ENCODE data around the gene LMBR1. TPM values are rescaled to one million over a fixed set of nuclear protein-coding genes. Genes with fewer than 3 reads are reported as not detected.
A peak's percentile ranks its signal among the peaks of the same experiment; 100 is the strongest.

LMBR1 gene
- total RNA-seq, 1 donor from 2014 or later, result 73.7 TPM

DNA sequence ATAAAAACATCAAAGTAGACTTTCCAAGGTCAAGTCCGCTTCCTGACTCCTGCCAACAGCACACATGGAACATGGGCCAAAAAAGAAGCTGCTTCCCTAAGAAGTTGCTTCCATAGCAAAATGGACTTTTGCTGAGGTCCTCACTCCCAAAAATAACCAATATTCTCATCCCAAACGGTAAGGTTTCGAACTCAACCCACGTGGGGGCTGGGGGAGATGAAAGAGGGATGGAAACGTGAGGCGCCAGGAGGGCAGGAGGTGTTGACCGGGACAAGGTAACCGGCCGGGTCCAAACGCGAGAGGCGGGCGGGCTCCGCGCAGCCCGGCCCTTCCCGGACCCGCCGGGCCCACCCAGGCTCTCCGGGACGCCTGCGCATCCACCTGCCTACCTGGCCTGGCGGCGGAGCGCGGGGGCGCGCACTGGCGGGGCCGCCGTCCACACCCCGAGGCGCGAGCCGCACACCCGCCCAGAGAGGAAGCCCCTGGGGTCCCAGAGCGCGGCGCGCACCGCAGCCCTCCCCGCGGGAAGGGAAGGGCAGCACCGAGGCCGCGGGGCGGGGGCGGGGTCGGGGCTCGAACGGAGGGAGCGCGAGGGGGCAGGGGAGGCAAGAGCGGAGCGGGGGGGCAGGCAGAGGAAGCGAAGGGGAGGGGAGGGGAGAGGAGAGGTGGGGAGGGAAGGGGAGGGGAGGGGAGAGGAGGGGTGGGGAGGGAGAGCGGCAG lies 742 bp downstream of the LMBR1 start:
- FAIRE-seq, result no peak
- Histone ChIP-seq H3K36me3 (ENCODE audit: control insufficient read depth, insufficient read depth, low read length) (no peaks in the 10 kb centered on the region), H3K4me3 (ENCODE audit: low read depth, low read length) (peak overlapping the region; percentile 65), H3K27me3 (ENCODE audit: control insufficient read depth, insufficient read depth, low read length) (no peaks in the 10 kb centered on the region)
- TF ChIP-seq, protein P1, sequence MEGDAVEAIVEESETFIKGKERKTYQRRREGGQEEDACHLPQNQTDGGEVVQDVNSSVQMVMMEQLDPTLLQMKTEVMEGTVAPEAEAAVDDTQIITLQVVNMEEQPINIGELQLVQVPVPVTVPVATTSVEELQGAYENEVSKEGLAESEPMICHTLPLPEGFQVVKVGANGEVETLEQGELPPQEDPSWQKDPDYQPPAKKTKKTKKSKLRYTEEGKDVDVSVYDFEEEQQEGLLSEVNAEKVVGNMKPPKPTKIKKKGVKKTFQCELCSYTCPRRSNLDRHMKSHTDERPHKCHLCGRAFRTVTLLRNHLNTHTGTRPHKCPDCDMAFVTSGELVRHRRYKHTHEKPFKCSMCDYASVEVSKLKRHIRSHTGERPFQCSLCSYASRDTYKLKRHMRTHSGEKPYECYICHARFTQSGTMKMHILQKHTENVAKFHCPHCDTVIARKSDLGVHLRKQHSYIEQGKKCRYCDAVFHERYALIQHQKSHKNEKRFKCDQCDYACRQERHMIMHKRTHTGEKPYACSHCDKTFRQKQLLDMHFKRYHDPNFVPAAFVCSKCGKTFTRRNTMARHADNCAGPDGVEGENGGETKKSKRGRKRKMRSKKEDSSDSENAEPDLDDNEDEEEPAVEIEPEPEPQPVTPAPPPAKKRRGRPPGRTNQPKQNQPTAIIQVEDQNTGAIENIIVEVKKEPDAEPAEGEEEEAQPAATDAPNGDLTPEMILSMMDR (IDR thresholded peaks at IDR 0.05; ENCODE audit: insufficient read depth, low read length, severe bottlenecking), result no peak
- no peak for DNase-seq (ENCODE audit: low read depth)

DNA sequence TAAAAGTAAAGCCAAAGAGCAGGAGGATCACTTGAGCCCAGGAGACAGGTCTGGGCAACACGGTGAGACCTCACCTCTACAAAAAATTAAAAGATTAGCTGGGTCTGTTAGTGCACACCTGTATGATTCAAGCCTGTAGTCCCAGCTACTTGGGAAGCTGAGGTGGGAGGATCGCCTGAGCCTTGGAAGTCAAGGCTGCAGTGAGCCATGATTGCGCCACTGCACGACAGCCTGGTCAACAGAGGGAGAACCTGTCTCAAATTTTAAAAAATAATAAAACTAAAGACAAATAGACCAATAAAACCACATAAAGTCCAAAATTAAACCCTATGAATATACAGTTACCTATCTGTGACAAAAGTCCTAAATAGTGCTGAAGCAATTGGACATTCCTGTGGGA lies 3.2 kb downstream of the LMBR1 start:
- no peak for FAIRE-seq
- no peak for DNase-seq (ENCODE audit: low read depth)
- H3K27me3 ChIP-seq (ENCODE audit: control insufficient read depth, insufficient read depth, low read length), result no peaks in the 10 kb centered on the region
- H3K36me3 ChIP-seq (ENCODE audit: control insufficient read depth, insufficient read depth, low read length), result no peaks in the 10 kb centered on the region
- H3K4me3 ChIP-seq (ENCODE audit: low read depth, low read length), result no peak overlapping the region
- TF ChIP-seq, protein P1 (IDR thresholded peaks at IDR 0.05; ENCODE audit: insufficient read depth, low read length, severe bottlenecking), result no peak

DNA sequence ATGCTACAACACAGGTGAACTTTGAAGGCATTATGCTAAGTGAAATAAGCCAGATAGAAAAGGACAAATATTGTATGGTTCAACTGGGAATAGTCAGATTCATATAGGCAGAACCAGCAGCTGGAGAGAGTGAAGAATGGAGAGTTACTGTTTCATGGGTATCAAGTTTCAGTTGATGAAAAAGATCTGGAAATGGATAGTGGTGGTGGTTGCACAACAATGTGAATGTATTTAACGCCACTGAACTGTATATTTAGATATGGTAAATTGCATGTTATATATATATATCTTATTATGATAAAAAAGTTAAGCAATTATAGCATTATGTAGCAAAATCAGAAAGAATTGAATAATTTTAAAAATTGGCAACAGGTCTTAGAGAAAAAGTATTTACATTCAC lies 3.9 kb downstream of the LMBR1 start:
- Histone ChIP-seq H3K4me3 (ENCODE audit: low read depth, low read length) (no peak overlapping the region), H3K36me3 (ENCODE audit: control insufficient read depth, insufficient read depth, low read length) (no peaks in the 10 kb centered on the region), H3K27me3 (ENCODE audit: control insufficient read depth, insufficient read depth, low read length) (no peaks in the 10 kb centered on the region)
- peak; percentile 21 for DNase-seq (ENCODE audit: low read depth)
- no peak for FAIRE-seq
- TF ChIP-seq, protein P1 (IDR thresholded peaks at IDR 0.05; ENCODE audit: insufficient read depth, low read length, severe bottlenecking), result no peak

DNA sequence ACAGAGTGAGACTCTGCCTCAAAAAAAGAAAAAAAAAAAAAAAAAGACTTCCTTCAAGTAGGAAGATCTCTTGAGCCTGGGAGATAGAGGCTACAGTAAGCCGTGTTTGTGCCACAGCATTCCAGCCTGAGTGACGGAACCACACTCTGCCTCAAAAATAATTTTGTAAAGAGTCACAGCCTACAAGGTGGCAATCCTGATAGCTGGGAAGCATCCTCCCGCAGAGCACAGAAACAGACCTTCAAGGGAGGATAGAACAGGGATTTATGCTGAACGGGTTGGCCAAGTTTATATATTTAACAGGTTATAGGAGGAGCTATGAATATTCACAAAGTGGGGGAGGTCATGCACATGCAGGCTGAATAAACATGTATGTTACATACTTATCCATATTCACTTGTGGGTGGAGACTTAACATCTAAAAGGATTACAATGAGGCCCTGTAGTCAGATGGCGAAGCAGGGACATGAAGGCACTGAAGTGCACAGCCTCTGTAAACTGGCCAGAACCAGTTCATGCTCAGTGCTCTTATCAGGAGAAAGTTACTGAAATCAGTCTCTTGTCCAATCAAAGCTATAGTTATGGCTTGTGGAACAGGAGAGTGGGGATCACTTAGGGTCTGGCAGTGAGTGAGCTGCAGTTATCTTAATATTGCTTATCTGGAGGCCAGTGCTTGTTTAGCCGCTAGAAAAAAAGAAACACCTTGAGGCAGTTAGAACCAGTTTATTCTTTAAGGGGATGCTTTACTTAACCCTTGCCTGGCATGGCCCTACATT lies 6.8 kb downstream of the LMBR1 start:
- TF ChIP-seq, protein P1 (IDR thresholded peaks at IDR 0.05; ENCODE audit: insufficient read depth, low read length, severe bottlenecking), result no peak
- DNase-seq (ENCODE audit: low read depth) (no peak), FAIRE-seq (no peak)
- Histone ChIP-seq H3K4me3 (ENCODE audit: low read depth, low read length) (no peak overlapping the region), H3K27me3 (ENCODE audit: control insufficient read depth, insufficient read depth, low read length) (no peaks in the 10 kb centered on the region), H3K36me3 (ENCODE audit: control insufficient read depth, insufficient read depth, low read length) (no peaks in the 10 kb centered on the region)

DNA sequence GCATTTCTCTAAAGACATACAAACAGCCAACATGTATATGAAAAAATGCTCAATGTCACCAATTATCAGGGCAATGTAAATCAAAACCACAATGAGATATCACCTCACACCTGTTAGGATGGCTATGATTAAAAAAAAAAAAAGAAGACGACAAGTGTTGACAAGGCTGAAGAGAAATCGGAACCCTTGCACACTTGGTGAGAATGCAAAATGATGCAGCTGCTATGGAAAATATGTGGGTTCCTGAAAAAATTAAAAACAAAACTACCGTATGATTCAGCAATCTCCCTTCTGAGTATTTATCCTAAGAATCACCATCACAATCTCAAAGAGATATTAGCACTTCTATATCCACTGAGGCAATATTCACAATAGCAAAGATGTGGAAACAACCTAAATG lies 11.3 kb downstream of the LMBR1 start:
- H3K27me3 ChIP-seq (ENCODE audit: control insufficient read depth, insufficient read depth, low read length), result no peaks in the 10 kb centered on the region
- no peaks in the 10 kb centered on the region for H3K36me3 ChIP-seq (ENCODE audit: control insufficient read depth, insufficient read depth, low read length)
- DNase-seq (ENCODE audit: low read depth) (no peak), FAIRE-seq (no peak)
- no peak overlapping the region for H3K4me3 ChIP-seq (ENCODE audit: low read depth, low read length)
- TF ChIP-seq, protein P1 (IDR thresholded peaks at IDR 0.05; ENCODE audit: insufficient read depth, low read length, severe bottlenecking), result no peak

Measured in bronchial epithelial cell (primary cell).